Activated CD8-positive, alpha-beta T cell treated with anti-CD3 and anti-CD28 coated beads for 36 hours (primary cell): ENCODE data around the gene SEMA4F. TPM values are rescaled to one million over a fixed set of nuclear protein-coding genes. Genes with fewer than 3 reads are reported as not detected.

ENCODE experiments used
- ATAC-seq: fragments of 200-7000 bp; cut with Tn5 transposase; one replicate; pipeline ENCODE4 v1.10.0; 2021; ENCODE audit warnings: mild to moderate bottlenecking, moderate library complexity
- CTCF ChIA-PET: fragments of 350-600 bp; sonication (Branson Sonifier 250); formaldehyde crosslinking; loops from one replicate; lab custom pipeline; 2021; ENCODE audit warnings: antibody characterized with exemption; lab: Charles Lee
- POLR2A ChIA-PET: fragments of 350-600 bp; sonication (Branson Sonifier 250); formaldehyde crosslinking; loops from one replicate; lab custom pipeline; 2021; ENCODE audit warnings: antibody characterized with exemption; lab: Charles Lee
- DNase-seq: peaks from one replicate; pipeline ENCODE4 v3.0.0-alpha.2; 2020
- H3K27ac Mint-ChIP-seq: one replicate; pipeline ENCODE4 v1.8.0; 2021; ENCODE audit warnings: mild to moderate bottlenecking, mixed read lengths
- H3K27me3 Mint-ChIP-seq: one replicate; pipeline ENCODE4 v1.8.0; 2021; ENCODE audit warnings: mixed read lengths
- H3K36me3 Mint-ChIP-seq: one replicate; pipeline ENCODE4 v1.8.0; 2021; ENCODE audit warnings: low read depth, mixed read lengths
- H3K4me1 Mint-ChIP-seq: one replicate; pipeline ENCODE4 v1.8.0; 2021; ENCODE audit warnings: low read depth, mixed read lengths
- H3K4me3 Mint-ChIP-seq: one replicate; pipeline ENCODE4 v1.8.0; 2021; ENCODE audit warnings: mild to moderate bottlenecking, moderate library complexity, mixed read lengths
- H3K9me3 Mint-ChIP-seq: one replicate; pipeline ENCODE4 v1.8.0; 2021; ENCODE audit warnings: mixed read lengths
- intact Hi-C: fragments of 100-400 bp; cut with micrococcal nuclease; formaldehyde crosslinking; loops from one replicate; pipeline ENCODE4 v1.10.0; 2022
- total RNA-seq, 2 experiments: library from RNA; stranded (reverse); gene quantifications; one replicate each; pipeline ENCODE4 v1.2.3, GENCODE V29; 2021
- TF ChIP-seq, protein P1 (sequence below): fragments of 200-600 bp; IDR thresholded peaks from one replicate; pipeline ENCODE4 v1.8.0; 2022; ENCODE audit warnings: antibody characterized with exemption, mild to moderate bottlenecking

SEMA4F gene
- total RNA-seq, 2 experiments from 2014 or later, result 3.1 to 4.2 TPM

DNA sequence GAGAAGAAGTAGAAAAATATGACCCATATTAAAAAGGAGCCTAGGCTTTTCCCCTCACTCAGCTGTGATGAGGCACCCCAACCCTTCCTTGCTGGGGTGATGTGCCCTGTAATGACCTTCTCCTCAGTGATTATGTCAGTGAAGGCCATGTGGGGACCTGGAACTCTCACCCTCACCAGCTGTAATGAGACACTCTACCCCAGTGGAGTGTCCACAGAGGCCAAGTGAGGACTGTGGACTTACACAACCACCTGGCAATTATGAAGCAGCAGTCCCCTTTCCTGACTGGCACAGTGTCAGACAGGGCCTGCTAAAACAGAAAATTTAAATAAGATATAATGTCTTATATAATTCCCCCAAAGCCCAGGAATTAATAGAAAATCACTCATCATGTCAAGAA, 54.2 kb downstream of the SEMA4F start:
- Mint-ChIP-seq H3K4me1 (no peaks in the 10 kb centered on the region), H3K9me3 (no peaks in the 10 kb centered on the region), H3K27ac (no peak overlapping the region), H3K36me3 (peaks cover 3% of the 10 kb centered on the region), H3K27me3 (no peaks in the 10 kb centered on the region), H3K4me3 (no peak overlapping the region)
- no peak for DNase-seq
- ATAC-seq, result no peak
- TF ChIP-seq, protein P1, sequence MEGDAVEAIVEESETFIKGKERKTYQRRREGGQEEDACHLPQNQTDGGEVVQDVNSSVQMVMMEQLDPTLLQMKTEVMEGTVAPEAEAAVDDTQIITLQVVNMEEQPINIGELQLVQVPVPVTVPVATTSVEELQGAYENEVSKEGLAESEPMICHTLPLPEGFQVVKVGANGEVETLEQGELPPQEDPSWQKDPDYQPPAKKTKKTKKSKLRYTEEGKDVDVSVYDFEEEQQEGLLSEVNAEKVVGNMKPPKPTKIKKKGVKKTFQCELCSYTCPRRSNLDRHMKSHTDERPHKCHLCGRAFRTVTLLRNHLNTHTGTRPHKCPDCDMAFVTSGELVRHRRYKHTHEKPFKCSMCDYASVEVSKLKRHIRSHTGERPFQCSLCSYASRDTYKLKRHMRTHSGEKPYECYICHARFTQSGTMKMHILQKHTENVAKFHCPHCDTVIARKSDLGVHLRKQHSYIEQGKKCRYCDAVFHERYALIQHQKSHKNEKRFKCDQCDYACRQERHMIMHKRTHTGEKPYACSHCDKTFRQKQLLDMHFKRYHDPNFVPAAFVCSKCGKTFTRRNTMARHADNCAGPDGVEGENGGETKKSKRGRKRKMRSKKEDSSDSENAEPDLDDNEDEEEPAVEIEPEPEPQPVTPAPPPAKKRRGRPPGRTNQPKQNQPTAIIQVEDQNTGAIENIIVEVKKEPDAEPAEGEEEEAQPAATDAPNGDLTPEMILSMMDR, result no peak
- ChIA-PET CTCF (no interaction called here), POLR2A (no interaction called here)
- intact Hi-C loops, result no loop called here

DNA sequence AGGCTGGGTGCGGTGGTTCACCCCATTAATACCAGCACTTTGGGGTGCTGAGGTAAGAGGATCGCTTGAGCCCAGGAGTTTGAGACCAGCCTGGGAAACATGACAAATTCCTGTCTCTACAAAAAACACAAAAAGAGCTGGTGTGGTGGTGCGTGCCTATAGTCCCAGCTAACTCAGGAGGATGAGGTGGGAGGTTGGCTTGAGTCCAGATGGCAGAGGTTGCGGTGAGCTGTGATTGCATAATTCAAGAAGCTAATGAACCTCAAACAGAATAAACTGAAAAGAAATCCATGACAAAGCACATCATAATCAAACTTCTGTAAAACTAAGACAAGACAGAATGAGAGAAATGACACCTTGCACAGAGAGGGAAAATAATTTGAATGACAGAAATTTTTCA, 54.8 kb downstream of the SEMA4F start:
- DNase-seq, result no peak

DNA sequence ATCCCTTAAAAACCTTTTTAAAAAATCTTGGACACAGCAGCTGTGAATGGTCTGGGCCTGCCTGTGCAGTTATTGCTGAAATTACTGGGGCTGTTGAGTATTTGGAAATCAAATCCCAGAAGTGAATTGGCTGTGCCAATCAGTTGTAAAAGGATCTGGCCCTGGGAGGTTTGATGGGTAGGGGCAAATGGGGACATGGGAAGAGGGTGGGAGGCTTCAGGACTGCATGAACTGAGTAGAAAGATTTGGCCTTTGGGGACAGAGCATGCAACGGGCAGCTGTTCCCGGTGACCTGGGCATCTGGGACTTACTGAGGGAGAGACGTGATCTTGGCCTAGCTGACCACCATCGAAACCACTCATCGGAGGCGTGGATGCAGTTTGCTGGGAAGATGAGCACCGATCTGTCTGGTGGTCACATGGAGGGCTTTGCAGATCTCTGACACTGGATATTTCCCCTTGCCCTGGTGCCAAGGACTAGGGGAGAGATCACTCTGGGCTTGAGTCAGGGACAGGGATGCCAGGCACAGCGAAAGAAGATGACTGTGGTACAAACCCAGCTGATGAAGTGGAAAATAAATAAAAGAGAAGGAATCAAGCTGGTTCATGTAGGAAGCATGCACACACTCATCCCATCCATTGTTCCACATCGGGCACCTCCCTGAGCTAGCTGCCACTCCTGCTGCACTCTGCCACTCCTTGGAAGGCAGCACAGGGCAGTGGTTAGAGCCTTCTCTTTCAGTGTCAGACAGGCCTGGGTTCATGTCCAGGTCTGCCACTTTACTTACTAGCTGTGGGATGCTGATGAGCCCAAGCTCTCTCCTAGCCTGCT, 58.4 kb downstream of the SEMA4F start:
- Mint-ChIP-seq H3K36me3 (peaks cover 2% of the 10 kb centered on the region), H3K27ac (no peak overlapping the region), H3K4me3 (no peak overlapping the region), H3K4me1 (peaks cover 3% of the 10 kb centered on the region), H3K27me3 (peaks cover 9% of the 10 kb centered on the region), H3K9me3 (no peaks in the 10 kb centered on the region)
- ChIA-PET CTCF (interaction anchor here (1.0 to 6.0 kb wide), 5 partner anchors 9 to 164 kb away, joined by 3 to 65 read pairs (median 3); no protein-coding TSS in a partner anchor), POLR2A (interaction anchor here (0.6 to 1.0 kb wide), 2 partner anchors 162 to 168 kb away, joined by 3 to 4 read pairs; no protein-coding TSS in a partner anchor)
- no peak for ATAC-seq
- TF ChIP-seq, protein P1, result no peak
- intact Hi-C loops, result no loop called here
- no peak for DNase-seq

More for the DNA sequence above, 54.8 kb downstream of the SEMA4F start:
- no peak for ATAC-seq
- Mint-ChIP-seq H3K4me3 (no peak overlapping the region), H3K4me1 (no peaks in the 10 kb centered on the region), H3K27ac (no peak overlapping the region), H3K36me3 (peaks cover 3% of the 10 kb centered on the region), H3K27me3 (no peaks in the 10 kb centered on the region), H3K9me3 (no peaks in the 10 kb centered on the region)
- TF ChIP-seq, protein P1, result no peak
- ChIA-PET POLR2A (no interaction called here), CTCF (no interaction called here)
- intact Hi-C loops, result no loop called here

DNA sequence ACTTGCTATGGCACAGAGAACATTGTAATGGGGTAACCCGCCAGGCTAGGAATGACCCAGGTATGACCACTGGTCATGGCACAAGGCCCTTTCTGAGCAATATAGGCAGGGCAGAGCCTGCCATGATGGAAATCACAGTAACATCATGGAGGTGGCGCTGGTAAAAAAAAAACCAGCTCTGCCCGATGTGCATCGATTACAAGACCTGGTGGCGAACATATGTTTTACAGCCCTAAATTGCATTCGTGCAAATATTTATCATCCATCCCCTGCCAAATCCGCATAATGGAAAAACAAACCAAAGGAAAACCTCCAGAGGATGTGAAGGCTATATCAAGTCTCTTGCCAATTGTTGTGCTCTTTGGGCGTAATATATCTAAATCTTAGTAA, 60.6 kb downstream of the SEMA4F start:
- Mint-ChIP-seq H3K4me1 (peaks cover 3% of the 10 kb centered on the region), H3K27ac (no peak overlapping the region), H3K36me3 (no peaks in the 10 kb centered on the region), H3K9me3 (no peaks in the 10 kb centered on the region), H3K27me3 (peaks cover 9% of the 10 kb centered on the region), H3K4me3 (peak overlapping the region; percentile 79)
- CTCF ChIA-PET, result interaction anchor here (0.8 to 6.0 kb wide), 23 partner anchors 12 to 425 kb away, joined by 3 to 65 read pairs (median 4); no protein-coding TSS in a partner anchor
- POLR2A ChIA-PET, result interaction anchor here (1.4 kb wide), 1 partner anchor 11 kb away, joined by 4 read pairs; no protein-coding TSS in a partner anchor
- intact Hi-C loops, result loop anchor here (2.0 kb wide), 1 partner anchor 162 kb away; no protein-coding TSS in a partner anchor
- TF ChIP-seq, protein P1, result no peak
- DNase-seq (no peak), ATAC-seq (no peak)
